Measurements from ENCODE around the gene NCBP2L. TPM values are rescaled to one million over a fixed set of nuclear protein-coding genes. Genes with fewer than 3 reads are reported as not detected.

NCBP2L gene
- total and polyA plus RNA-seq, 2 donors (not counting 3 experiments of a cell fraction or from before 2014, with no cell fraction given): not detected

GRCh38 chrX:107826238-107827029 is 48.9 kb downstream of the NCBP2L start:
- no peak for FAIRE-seq
- Histone ChIP-seq H3K36me3 (ENCODE audit: control insufficient read depth in 2 of 2, extremely low read depth in 1 of 2, insufficient read depth in 2 of 2, low read length in 2 of 2) (no peaks in the 10 kb centered on the region), H3K4me3 (replicated peaks in 1 of 3; ENCODE audit: insufficient read depth in 1 of 3, low read depth in 1 of 3, low read length in 3 of 3) (peak overlapping the region; percentile 50 to 76 (median 54)), H3K4me2 (ENCODE audit: insufficient read depth, low read length) (peak overlapping the region; percentile 89), H3K27ac (ENCODE audit: insufficient read depth, low read depth, low read length) (peak overlapping the region; percentile 76), H3K9me1 (replicated peaks; ENCODE audit: control insufficient read depth, extremely low read depth, insufficient read depth, low read length) (no peaks in the 10 kb centered on the region), H2AFZ (ENCODE audit: low read depth, low read length) (peak overlapping the region; percentile 73), H4K20me1 (replicated peaks; ENCODE audit: control insufficient read depth, extremely low read depth, insufficient read depth, low read length) (no peaks in the 10 kb centered on the region), H3K9ac (replicated peaks; ENCODE audit: extremely low read depth, insufficient read depth, low read length) (peak overlapping the region; percentile 85), H3K4me1 (ENCODE audit: control insufficient read depth, extremely low read depth, insufficient read depth, low read length) (peaks cover 14% of the 10 kb centered on the region), H3K9me3 (replicated peaks; ENCODE audit: control insufficient read depth, insufficient read depth, low read length) (no peaks in the 10 kb centered on the region), H3K79me2 (ENCODE audit: control insufficient read depth, insufficient read depth, low read length) (peaks cover 30% of the 10 kb centered on the region), H3K27me3 (ENCODE audit: control insufficient read depth in 2 of 2, insufficient read depth in 2 of 2, low read length in 2 of 2) (no peaks in the 10 kb centered on the region)
- dilution Hi-C loops (cut with MboI; ENCODE audit: extremely low pct_ligation_motif_present, low sequenced_read_pairs): no loop called here
- ChIA-PET CTCF (interaction anchor here (0.9 to 1.7 kb wide), 5 partner anchors 49 to 166 kb away, joined by 3 to 6 read pairs (median 4); partner anchors contain the start of genes NCBP2L and TSC22D3), POLR2A (no interaction called here)
- TF ChIP-seq JUN (IDR thresholded peaks at IDR 0.05; ENCODE audit: borderline replicate concordance, insufficient read depth, insufficient read length, low read depth): no peak
- TF ChIP-seq FOS (IDR thresholded peaks at IDR 0.05; ENCODE audit: borderline replicate concordance, insufficient read depth, low read length): no peak
- peak; percentile 2 for TF ChIP-seq POLR2A (IDR thresholded peaks at IDR 0.05; ENCODE audit: low read depth, low read length)
- no peak for TF ChIP-seq GATA2 (IDR thresholded peaks at IDR 0.05; ENCODE audit: insufficient read depth, insufficient read length, low read depth, low read length)
- no peak for TF ChIP-seq MYC (IDR thresholded peaks at IDR 0.05; ENCODE audit: low read depth, low read length)
- DNase-seq (ENCODE audit: low read depth, low spot score): peak; percentile 36
- intact Hi-C loops (cut with micrococcal nuclease): loop anchor here (2.0 to 10.0 kb wide), 3 partner anchors 24 to 66 kb away; no protein-coding TSS in a partner anchor
- no TSS peak for BruUV-seq (replicated peaks)

Data from endothelial cell of umbilical vein (primary cell).